Transverse colon (tissue), 4 donors: Measurements from ENCODE around the gene LRR1. TPM values are rescaled to one million over a fixed set of nuclear protein-coding genes. Genes with fewer than 3 reads are reported as not detected.
"Not testable (repeated sequence)": the region's sequence is repeated elsewhere in the genome, so short reads cannot be mapped to it uniquely, and the experiment has no call there.

Source experiments
- DNase-seq: peaks from one replicate; pipeline ENCODE4 v3.0.0-alpha.2; 2019
- H3K27ac ChIP-seq, 4 donors: fragments of 200-600 bp; sonication (generic); 2 replicates each; pipeline ENCODE4 v1.5.1; 2016 to 2018; ENCODE audit warnings: inconsistent platforms in 4 of 4
- H3K27me3 ChIP-seq: fragments of 200-600 bp; sonication (generic); 2 replicates; pipeline ENCODE4 v1.5.1; 2017; ENCODE audit warnings: inconsistent platforms
- H3K36me3 ChIP-seq, 4 donors: fragments of 200-600 bp; sonication (generic); 2 replicates each; pipeline ENCODE4 v1.5.1; 2017 to 2019; ENCODE audit warnings: inconsistent platforms in 4 of 4
- H3K4me1 ChIP-seq, 4 donors: fragments of 200-600 bp; sonication (generic); 2 replicates each; pipeline ENCODE4 v1.5.1; 2017 to 2020; ENCODE audit warnings: inconsistent platforms in 4 of 4
- H3K4me3 ChIP-seq, 4 donors: fragments of 200-600 bp; sonication (generic); 1 replicate in 1 of 4; 2 replicates in 3 of 4; pipeline versions ENCODE4 v1.5.1 to v1.6.1; 2017 to 2019; ENCODE audit warnings: inconsistent platforms in 4 of 4
- H3K9me3 ChIP-seq, 2 donors: fragments of 200-600 bp; sonication (generic); 2 replicates each; pipeline ENCODE4 v1.5.1; 2017 to 2019; ENCODE audit warnings: inconsistent platforms in 2 of 2
- EP300 ChIP-seq: sonication (generic); formaldehyde crosslinking; IDR thresholded peaks from one replicate; pipeline ENCODE4 v1.6.1; 2017; ENCODE audit warnings: antibody characterized with exemption, low read depth
- POLR2A ChIP-seq: fragments of 450-650 bp; IDR thresholded peaks from one replicate; pipeline ENCODE4 v1.6.1; 2016; ENCODE audit warnings: antibody characterized with exemption, mild to moderate bottlenecking, moderate library complexity
- POLR2AphosphoS5 ChIP-seq, 3 donors: sonication (generic); formaldehyde crosslinking; IDR thresholded peaks; one replicate each; pipeline ENCODE4 v1.6.1; 2016; ENCODE audit warnings: antibody characterized with exemption in 3 of 3
- WGBS, 2 donors: methylation state at CpG; one replicate each; pipeline ENCODE4 v1.1.5; 2018; ENCODE audit warnings: low coverage in 1 of 2; 5-methylcytosine and 5-hydroxymethylcytosine counted together
- in situ Hi-C, 4 donors: fragments of 200-750 bp; cut with MboI; loops; one replicate each; pipeline versions ENCODE4 v1.15.0 to v1.15.1; 2017; ENCODE audit warnings: low sequenced_read_pairs in 3 of 4, low pct_ligation_motif_present in 1 of 4, low pct_unique_long_range_greater_than_20kb in 1 of 4
- intact Hi-C: fragments of 100-400 bp; cut with DNase I; formaldehyde crosslinking; loops from one replicate; pipeline ENCODE4 v1.15.1; 2023; ENCODE audit warnings: low total_unique reads
- total RNA-seq, 4 donors: library from RNA; depleted of rRNA; stranded (reverse); fragments of >200 nt; gene quantifications; one replicate each; pipeline ENCODE4 v1.1.0, GENCODE V29; 2016
- TF ChIP-seq, protein P1 (sequence below), 5 experiments: fragments of 200-600 bp in 3 of 5; fragments of 450-650 bp in 2 of 5; sonication (generic) in 3 of 5; IDR thresholded peaks; 1 replicate in 2 of 5; 2 replicates in 3 of 5; pipeline ENCODE4 v1.5.1; 2016 to 2017; ENCODE audit warnings: antibody characterized with exemption in 5 of 5, inconsistent platforms in 3 of 5, mild to moderate bottlenecking in 2 of 5, moderate library complexity in 1 of 5

The LRR1 gene
- total RNA-seq, 4 donors from 2014 or later, result 3.0 to 17.1 (median 12.4) TPM; not detected in 1

DNA sequence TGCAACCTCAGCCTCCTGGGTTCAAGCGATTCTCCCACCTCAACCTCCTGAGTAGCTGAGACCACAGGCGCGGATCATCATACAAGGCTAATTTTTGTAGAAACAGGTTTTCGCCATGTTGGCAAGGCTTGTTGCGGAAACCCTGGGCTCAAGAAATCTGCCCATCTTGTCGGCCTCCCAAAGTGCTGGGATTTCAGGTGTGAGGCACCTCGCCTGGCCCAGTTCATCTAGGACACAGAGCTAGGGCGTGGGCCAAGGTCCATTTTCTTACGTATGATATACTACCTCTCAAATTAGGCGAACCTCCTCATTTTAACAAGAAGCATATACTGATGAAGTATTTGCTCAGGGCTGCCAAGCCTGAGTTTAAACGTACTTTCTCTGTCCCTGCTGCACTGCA is 14.7 kb upstream of the LRR1 start:
- intact Hi-C loops, result no loop called here
- no peak for DNase-seq
- in situ Hi-C loops, result no loop called here
- no peak for TF ChIP-seq POLR2AphosphoS5 (IDR thresholded peaks at IDR 0.05)
- TF ChIP-seq POLR2A, result no peak
- TF ChIP-seq, protein P1, sequence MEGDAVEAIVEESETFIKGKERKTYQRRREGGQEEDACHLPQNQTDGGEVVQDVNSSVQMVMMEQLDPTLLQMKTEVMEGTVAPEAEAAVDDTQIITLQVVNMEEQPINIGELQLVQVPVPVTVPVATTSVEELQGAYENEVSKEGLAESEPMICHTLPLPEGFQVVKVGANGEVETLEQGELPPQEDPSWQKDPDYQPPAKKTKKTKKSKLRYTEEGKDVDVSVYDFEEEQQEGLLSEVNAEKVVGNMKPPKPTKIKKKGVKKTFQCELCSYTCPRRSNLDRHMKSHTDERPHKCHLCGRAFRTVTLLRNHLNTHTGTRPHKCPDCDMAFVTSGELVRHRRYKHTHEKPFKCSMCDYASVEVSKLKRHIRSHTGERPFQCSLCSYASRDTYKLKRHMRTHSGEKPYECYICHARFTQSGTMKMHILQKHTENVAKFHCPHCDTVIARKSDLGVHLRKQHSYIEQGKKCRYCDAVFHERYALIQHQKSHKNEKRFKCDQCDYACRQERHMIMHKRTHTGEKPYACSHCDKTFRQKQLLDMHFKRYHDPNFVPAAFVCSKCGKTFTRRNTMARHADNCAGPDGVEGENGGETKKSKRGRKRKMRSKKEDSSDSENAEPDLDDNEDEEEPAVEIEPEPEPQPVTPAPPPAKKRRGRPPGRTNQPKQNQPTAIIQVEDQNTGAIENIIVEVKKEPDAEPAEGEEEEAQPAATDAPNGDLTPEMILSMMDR (IDR thresholded peaks at IDR 0.05), result no peak
- TF ChIP-seq EP300, result no peak
- Histone ChIP-seq H3K9me3 (no peaks in the 10 kb centered on the region), H3K27ac (peak overlapping the region in 1 of 4 donors; percentile 93), H3K36me3 (peaks cover 0 to 5% (median 0%) of the 10 kb centered on the region in 4 donors), H3K4me3 (peak overlapping the region in 2 of 4 donors; percentile 68 to 96), H3K27me3 (no peaks in the 10 kb centered on the region), H3K4me1 (peaks cover 7 to 27% (median 23%) of the 10 kb centered on the region in 4 donors)
- WGBS, 2 donors, result 76% methylated on average over 11 of the region's 11 CpGs; no CpG with 5 or more reads in 1 of the 2 donors

DNA sequence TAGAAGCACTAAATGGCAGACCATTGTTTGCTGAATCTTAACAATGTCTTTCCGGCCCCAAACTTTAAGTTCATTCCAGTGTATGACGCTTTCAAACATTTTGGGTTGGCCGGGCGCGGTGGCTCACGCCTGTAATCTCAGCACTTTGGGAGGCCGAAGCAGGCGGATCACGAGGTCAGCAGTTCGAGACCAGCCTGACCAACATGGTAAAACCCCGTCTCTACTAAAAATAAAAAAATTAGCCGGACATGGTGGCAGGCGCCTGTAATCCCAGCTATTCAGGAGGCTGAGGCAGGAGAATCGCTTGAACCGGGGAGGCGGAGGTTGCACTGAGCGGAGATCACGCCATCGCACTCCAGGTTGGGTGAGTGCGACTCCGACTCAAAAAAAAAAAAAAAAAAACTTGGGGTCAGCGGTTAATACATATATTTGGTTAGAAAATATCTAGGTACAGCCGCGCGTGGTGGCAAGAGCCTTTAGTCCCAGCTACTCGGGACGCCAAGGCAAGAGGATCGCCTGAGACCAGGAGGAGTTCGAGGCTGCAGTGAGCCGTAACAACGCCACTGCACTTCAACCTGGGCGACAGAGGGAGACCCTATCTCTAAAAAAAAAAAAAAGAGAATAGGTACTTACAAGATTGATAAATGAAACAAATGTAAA is 13.6 kb upstream of the LRR1 start:
- H3K27ac ChIP-seq, result peak overlapping the region; percentile 93 to 97 (median 96)
- intact Hi-C loops, H3K9me3 ChIP-seq, H3K27me3 ChIP-seq, H3K36me3 ChIP-seq, in situ Hi-C loops: not testable (repeated sequence)
- WGBS, 2 donors, result 0 to 9% methylated on average over 11 to 32 of the region's 32 CpGs
- H3K4me1 ChIP-seq, result peaks cover 7 to 27% (median 23%) of the 10 kb centered on the region in 4 donors
- DNase-seq, result peak; percentile 27
- peak overlapping the region; percentile 68 to 96 (median 80) for H3K4me3 ChIP-seq

DNA sequence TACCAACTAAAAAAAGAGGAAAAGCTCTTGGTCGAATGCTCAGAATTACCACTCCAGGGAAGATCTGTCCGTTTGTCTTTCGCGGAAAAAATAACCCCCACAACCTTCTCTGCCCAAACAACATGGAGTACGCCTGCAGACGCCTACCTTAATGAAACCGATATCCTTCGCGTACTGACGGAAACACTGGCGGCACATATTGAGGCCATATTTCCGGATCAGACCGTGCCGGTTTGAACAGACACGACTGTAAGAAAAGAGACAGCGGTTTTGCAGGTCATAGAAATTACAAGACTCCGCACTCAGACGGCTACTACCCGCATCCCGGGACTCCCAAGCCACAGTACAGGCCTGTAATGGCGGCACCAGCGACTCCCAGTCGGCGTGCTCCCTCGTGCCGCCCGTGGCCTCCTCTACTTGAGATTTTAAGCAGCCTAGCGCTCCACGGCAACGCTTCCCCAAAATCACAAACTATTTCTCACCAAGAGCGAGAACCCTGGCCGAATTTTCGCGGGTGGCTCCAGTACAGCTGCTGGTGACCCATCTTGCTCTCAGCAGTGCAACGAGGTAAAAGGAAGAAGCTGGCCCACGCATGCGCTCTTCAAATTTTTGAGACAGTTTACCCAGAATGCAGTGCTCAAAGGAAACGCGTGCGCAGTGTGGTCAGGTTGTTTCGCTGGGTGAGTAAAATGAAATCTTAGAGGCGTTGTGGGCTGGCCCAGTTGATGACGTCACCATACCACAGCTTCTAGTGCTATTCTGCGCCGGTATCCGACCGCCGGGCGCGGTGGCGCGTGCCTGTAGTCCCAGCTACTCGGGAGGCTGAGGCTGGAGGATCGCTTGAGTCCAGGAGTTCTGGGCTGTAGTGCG is 12.7 kb upstream of the LRR1 start, which contains the start of gene RPS29:
Gene RPS29 (minus strand): TSS at position 578 of the 870 bp plus-strand sequence. CDS start 34 bp downstream, at position 544.
- H3K4me3 ChIP-seq, result peak within 1 kb of the TSS; percentile 68 to 96 (median 80)
- in situ Hi-C loops, result no loop called here
- WGBS, 2 donors, result 0 to 1% methylated on average over 4 to 55 of the region's 55 CpGs
- H3K27me3 ChIP-seq, result no peaks in the 10 kb centered on the region
- H3K9me3 ChIP-seq, result no peaks in the 10 kb centered on the region
- H3K4me1 ChIP-seq, result peaks cover 7 to 27% (median 23%) of the 10 kb centered on the region in 4 donors
- peak; percentile 98 for DNase-seq
- intact Hi-C loops, result no loop called here
- TF ChIP-seq EP300 (no peak), POLR2AphosphoS5 (IDR thresholded peaks at IDR 0.05) (peak; percentile 97 to 98 (median 98)), POLR2A (peak; percentile 98)
- peak within 1 kb of the TSS; percentile 93 to 97 (median 96) for H3K27ac ChIP-seq
- H3K36me3 ChIP-seq, result peaks cover 0 to 5% (median 0%) of the 10 kb centered on the region in 4 donors

DNA sequence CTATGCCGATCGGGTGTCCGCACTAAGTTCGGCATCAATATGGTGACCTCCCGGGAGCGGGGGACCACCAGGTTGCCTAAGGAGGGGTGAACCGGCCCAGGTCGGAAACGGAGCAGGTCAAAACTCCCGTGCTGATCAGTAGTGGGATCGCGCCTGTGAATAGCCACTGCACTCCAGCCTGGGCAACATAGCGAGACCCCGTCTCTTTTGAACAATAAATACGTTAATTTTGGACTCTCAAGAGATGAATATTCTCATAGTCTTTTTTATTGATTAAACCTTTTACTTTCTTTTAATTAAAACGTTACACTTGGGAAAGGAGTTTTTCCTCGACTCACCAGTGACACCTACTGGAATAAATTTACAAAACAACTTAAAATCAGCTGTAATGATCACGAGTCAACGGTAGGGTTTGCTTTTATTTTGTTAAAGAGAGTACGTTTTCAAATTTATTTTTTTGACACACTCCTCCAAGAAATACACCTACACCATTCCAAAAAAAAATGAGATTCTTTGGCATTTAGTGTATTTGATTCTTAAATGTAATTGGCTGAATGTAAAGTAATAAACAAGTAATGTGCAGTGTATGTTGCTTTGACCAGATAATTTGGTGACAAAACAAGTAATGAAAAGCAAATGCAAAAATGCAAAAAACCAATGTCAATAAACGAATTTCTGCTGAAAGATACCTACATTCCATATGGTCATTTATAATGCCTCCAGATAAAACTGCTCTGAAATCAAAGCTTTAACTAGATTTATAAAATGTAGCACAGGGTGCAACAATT is 11.9 kb upstream of the LRR1 start:
- TF ChIP-seq, protein P1 (IDR thresholded peaks at IDR 0.05), result peak; percentile 77 to 98 (median 90)
- TF ChIP-seq POLR2AphosphoS5 (IDR thresholded peaks at IDR 0.05), result no peak
- intact Hi-C loops, result no loop called here
- WGBS, 2 donors, result 1% methylated on average over 7 to 14 of the region's 21 CpGs
- Histone ChIP-seq H3K27ac (peak overlapping the region; percentile 93 to 97 (median 96)), H3K9me3 (no peaks in the 10 kb centered on the region), H3K27me3 (no peaks in the 10 kb centered on the region), H3K36me3 (peaks cover 0 to 5% (median 0%) of the 10 kb centered on the region in 4 donors), H3K4me1 (peaks cover 7 to 27% (median 23%) of the 10 kb centered on the region in 4 donors), H3K4me3 (peak overlapping the region in 3 of 4 donors; percentile 68 to 96 (median 75))
- in situ Hi-C loops, result no loop called here
- peak; percentile 27 for DNase-seq
